Neural progenitor cell (in vitro differentiated cells): ENCODE results near the gene BRD4. TPM values are rescaled to one million over a fixed set of nuclear protein-coding genes. Genes with fewer than 3 reads are reported as not detected.

Experiments
- DNase-seq: peaks from one replicate; pipeline ENCODE4 v3.0.0-alpha.2; 2016; ENCODE audit warnings: low spot score
- H2AFZ ChIP-seq: fragments of 200-600 bp; sonication (generic); replicated peaks from 2 replicates; pipeline ENCODE4 v1.6.1; 2016; ENCODE audit warnings: antibody characterized with exemption
- H3F3A ChIP-seq: fragments of 200-600 bp; sonication (generic); 2 replicates; pipeline ENCODE4 v1.6.1; 2016; ENCODE audit warnings: antibody characterized with exemption, low read depth
- H3K27ac ChIP-seq: fragments of 200-600 bp; sonication (generic); 2 replicates; pipeline ENCODE4 v1.5.1; 2016; ENCODE audit warnings: mild to moderate bottlenecking
- H3K27me3 ChIP-seq: fragments of 200-600 bp; sonication (generic); 2 replicates; pipeline ENCODE4 v1.6.1; 2016; ENCODE audit warnings: mild to moderate bottlenecking, moderate library complexity
- H3K36me3 ChIP-seq: fragments of 200-600 bp; sonication (generic); 2 replicates; pipeline ENCODE4 v1.5.1; 2016
- H3K4me1 ChIP-seq: fragments of 200-600 bp; sonication (generic); 2 replicates; pipeline ENCODE4 v1.6.1; 2016; ENCODE audit warnings: mixed run types
- H3K4me2 ChIP-seq: fragments of 200-600 bp; sonication (generic); 2 replicates; pipeline ENCODE4 v1.6.1; 2016
- H3K4me3 ChIP-seq: fragments of 200-600 bp; sonication (generic); 2 replicates; pipeline ENCODE4 v1.5.1; 2016
- H3K79me2 ChIP-seq: fragments of 200-600 bp; sonication (generic); 2 replicates; pipeline ENCODE4 v1.6.1; 2016; ENCODE audit warnings: low read depth
- H3K9ac ChIP-seq: fragments of 200-600 bp; sonication (generic); 2 replicates; pipeline ENCODE4 v1.6.1; 2016
- H3K9me3 ChIP-seq: fragments of 200-600 bp; sonication (generic); 2 replicates; pipeline ENCODE4 v1.5.1; 2016; ENCODE audit warnings: low read depth
- H4K20me1 ChIP-seq: fragments of 200-600 bp; sonication (generic); 2 replicates; pipeline ENCODE4 v1.6.1; 2016; ENCODE audit warnings: low read depth
- H3K27ac Mint-ChIP-seq: 3 replicates; pipeline ENCODE4 v1.8.0; 2021; ENCODE audit warnings: mixed read lengths
- H3K27me3 Mint-ChIP-seq: 2 replicates; pipeline ENCODE4 v1.8.0; 2022; ENCODE audit warnings: low read depth, mild to moderate bottlenecking, inconsistent platforms, moderate library complexity, mixed read lengths; ENCODE audit not compliant: insufficient read depth
- H3K36me3 Mint-ChIP-seq: 3 replicates; pipeline ENCODE4 v1.8.0; 2021; ENCODE audit warnings: mixed read lengths
- H3K4me1 Mint-ChIP-seq: 3 replicates; pipeline ENCODE4 v1.8.0; 2021; ENCODE audit warnings: mixed read lengths
- H3K4me3 Mint-ChIP-seq: 3 replicates; pipeline ENCODE4 v1.8.0; 2021; ENCODE audit warnings: mild to moderate bottlenecking, moderate library complexity, mixed read lengths
- H3K9me3 Mint-ChIP-seq: 3 replicates; pipeline ENCODE4 v1.8.0; 2020; ENCODE audit warnings: mixed read lengths
- EZH2 ChIP-seq: fragments of 200-600 bp; sonication (generic); IDR thresholded peaks from 2 replicates; pipeline ENCODE4 v1.6.1; 2017; ENCODE audit warnings: antibody characterized with exemption, mild to moderate bottlenecking, moderate library complexity
- EZH2phosphoT487 ChIP-seq: fragments of 200-600 bp; sonication (generic); IDR thresholded peaks from 2 replicates; pipeline ENCODE4 v1.6.1; 2017; ENCODE audit warnings: antibody characterized with exemption
- total RNA-seq: library from RNA; depleted of rRNA; stranded (reverse); fragments of >200 nt; gene quantifications from 2 replicates; pipeline ENCODE4 v1.2.3, GENCODE V29; 2015; ENCODE audit warnings: low replicate concordance
- TF ChIP-seq, protein P1 (sequence below): fragments of 200-600 bp; sonication (generic); IDR thresholded peaks from 2 replicates; pipeline ENCODE4 v1.5.1; 2017; ENCODE audit warnings: antibody characterized with exemption, mild to moderate bottlenecking

BRD4 gene
- total RNA-seq, 1 donor from 2014 or later: 14.5 TPM

DNA sequence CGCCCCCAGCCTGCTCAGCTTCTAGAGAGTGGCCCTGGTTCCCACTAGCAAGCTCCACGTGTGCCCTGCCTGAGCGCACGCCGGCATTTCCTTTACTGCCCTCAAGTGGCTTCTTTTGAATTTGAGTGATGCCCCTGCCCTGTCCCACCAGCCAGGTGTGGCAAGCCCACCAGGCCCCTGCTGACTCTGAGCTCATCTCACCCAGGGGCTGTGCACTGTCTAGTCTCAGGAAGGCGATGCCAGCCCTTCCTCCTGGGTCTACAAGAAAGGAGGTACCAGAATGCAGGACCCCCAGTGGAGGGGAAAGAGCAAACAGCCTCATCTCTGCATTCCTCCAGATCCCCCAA is 82.8 kb downstream of the BRD4 start:
- DNase-seq: no peak
- Mint-ChIP-seq H3K4me1 (peaks cover 38% of the 10 kb centered on the region), H3K36me3 (peaks cover 35% of the 10 kb centered on the region), H3K4me3 (no peak overlapping the region), H3K27me3 (peaks cover 6% of the 10 kb centered on the region), H3K9me3 (no peaks in the 10 kb centered on the region), H3K27ac (no peak overlapping the region)
- TF ChIP-seq, protein P1, sequence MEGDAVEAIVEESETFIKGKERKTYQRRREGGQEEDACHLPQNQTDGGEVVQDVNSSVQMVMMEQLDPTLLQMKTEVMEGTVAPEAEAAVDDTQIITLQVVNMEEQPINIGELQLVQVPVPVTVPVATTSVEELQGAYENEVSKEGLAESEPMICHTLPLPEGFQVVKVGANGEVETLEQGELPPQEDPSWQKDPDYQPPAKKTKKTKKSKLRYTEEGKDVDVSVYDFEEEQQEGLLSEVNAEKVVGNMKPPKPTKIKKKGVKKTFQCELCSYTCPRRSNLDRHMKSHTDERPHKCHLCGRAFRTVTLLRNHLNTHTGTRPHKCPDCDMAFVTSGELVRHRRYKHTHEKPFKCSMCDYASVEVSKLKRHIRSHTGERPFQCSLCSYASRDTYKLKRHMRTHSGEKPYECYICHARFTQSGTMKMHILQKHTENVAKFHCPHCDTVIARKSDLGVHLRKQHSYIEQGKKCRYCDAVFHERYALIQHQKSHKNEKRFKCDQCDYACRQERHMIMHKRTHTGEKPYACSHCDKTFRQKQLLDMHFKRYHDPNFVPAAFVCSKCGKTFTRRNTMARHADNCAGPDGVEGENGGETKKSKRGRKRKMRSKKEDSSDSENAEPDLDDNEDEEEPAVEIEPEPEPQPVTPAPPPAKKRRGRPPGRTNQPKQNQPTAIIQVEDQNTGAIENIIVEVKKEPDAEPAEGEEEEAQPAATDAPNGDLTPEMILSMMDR: no peak
- TF ChIP-seq EZH2 (no peak), EZH2phosphoT487 (no peak)
- Histone ChIP-seq H3K27ac (no peak overlapping the region), H3K27me3 (no peaks in the 10 kb centered on the region), H3K4me1 (peaks cover 16% of the 10 kb centered on the region), H3K9ac (no peak overlapping the region), H3K36me3 (no peaks in the 10 kb centered on the region), H4K20me1 (peaks cover 84% of the 10 kb centered on the region), H3K4me3 (no peak overlapping the region), H2AFZ (no peak overlapping the region), H3K9me3 (no peaks in the 10 kb centered on the region), H3K79me2 (peaks cover 16% of the 10 kb centered on the region), H3F3A (peaks cover 24% of the 10 kb centered on the region), H3K4me2 (no peak overlapping the region)

DNA sequence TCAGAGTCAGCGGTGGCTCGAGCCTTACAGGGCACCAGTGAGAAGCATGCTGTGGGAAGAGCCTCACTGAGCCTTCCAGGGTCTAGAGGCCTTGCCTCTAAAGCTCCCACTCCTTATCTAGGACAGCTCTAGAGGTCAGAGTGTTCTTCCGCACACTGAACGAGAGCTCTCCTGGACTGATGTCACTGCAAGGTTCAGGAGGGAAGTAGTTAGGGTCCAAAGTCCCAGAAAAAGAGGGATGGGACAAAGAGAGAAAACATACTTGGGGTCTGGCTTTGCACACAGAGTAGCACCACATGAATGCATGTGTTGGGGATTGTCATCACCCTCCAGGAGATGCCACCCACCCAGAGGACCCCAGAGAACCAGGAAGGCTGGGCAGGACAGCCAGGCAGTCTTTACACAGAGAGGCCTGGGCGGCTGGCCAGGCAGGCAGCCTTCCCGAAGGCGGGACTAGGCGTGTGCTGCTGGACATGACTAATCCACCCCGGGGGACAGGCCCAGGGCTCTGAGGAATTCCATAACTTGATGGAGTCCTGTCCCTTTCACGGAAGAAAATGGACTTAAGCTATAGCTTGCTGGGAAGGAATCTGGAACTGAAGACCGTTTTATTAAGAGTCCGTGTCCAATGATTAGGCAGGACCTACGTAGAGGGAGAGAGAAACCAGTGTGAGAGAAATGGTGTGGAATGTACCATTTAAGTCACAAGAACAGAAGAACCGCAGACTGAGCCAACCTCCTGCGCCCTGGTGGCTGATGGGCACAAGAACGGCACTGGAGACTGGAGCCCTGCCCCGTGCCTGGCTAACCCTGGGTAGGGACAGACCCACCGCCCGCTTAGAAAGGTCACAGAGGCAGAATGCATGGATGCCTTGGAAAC is 83.5 kb downstream of the BRD4 start:
- H3K4me2 ChIP-seq: no peak overlapping the region
- no peak overlapping the region for H2AFZ ChIP-seq
- peaks cover 16% of the 10 kb centered on the region for H3K79me2 ChIP-seq
- no peaks in the 10 kb centered on the region for H3K36me3 ChIP-seq
- H3K9me3 Mint-ChIP-seq: no peaks in the 10 kb centered on the region
- peaks cover 8% of the 10 kb centered on the region for H3K27me3 Mint-ChIP-seq
- H3F3A ChIP-seq: peaks cover 19% of the 10 kb centered on the region
- peaks cover 30% of the 10 kb centered on the region for H3K36me3 Mint-ChIP-seq
- no peak overlapping the region for H3K4me3 Mint-ChIP-seq
- H3K4me3 ChIP-seq: no peak overlapping the region
- H3K9me3 ChIP-seq: no peaks in the 10 kb centered on the region
- no peak for TF ChIP-seq EZH2phosphoT487
- TF ChIP-seq EZH2: no peak
- peak overlapping the region; percentile 54 for H3K27ac Mint-ChIP-seq
- peaks cover 39% of the 10 kb centered on the region for H3K4me1 Mint-ChIP-seq
- no peak for DNase-seq
- no peak overlapping the region for H3K9ac ChIP-seq
- no peak overlapping the region for H3K27ac ChIP-seq
- H3K27me3 ChIP-seq: no peaks in the 10 kb centered on the region
- H4K20me1 ChIP-seq: peaks cover 78% of the 10 kb centered on the region
- peaks cover 16% of the 10 kb centered on the region for H3K4me1 ChIP-seq

DNA sequence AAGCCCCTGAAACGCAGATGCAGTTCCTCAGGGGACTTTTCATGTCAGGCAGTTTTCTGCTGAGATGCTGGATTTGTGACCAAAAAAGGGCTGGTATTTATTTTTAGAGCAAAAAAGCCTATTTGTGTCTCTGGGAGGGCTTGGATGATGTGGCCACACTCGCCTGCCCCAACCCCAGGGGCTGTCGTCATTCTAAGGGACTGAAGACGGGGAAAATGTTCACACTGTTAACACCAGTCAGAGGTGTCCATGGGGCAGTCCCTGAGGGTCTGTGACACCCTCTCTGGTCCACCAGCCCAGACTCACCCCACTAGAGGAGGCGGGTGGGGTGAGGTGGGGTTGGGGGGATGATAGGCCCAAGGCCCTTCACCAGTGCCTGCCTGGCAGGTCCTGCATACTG is 84.2 kb downstream of the BRD4 start:
- Mint-ChIP-seq H3K9me3 (no peaks in the 10 kb centered on the region), H3K27me3 (peaks cover 9% of the 10 kb centered on the region), H3K4me3 (no peak overlapping the region), H3K4me1 (peaks cover 38% of the 10 kb centered on the region), H3K27ac (peak overlapping the region; percentile 54), H3K36me3 (peaks cover 32% of the 10 kb centered on the region)
- no peak for DNase-seq
- no peaks in the 10 kb centered on the region for H3K36me3 ChIP-seq
- H3K4me3 ChIP-seq: no peak overlapping the region
- H3K4me2 ChIP-seq: no peak overlapping the region
- peaks cover 17% of the 10 kb centered on the region for H3F3A ChIP-seq
- peaks cover 16% of the 10 kb centered on the region for H3K79me2 ChIP-seq
- peaks cover 16% of the 10 kb centered on the region for H3K4me1 ChIP-seq
- no peaks in the 10 kb centered on the region for H3K9me3 ChIP-seq
- peaks cover 70% of the 10 kb centered on the region for H4K20me1 ChIP-seq
- no peaks in the 10 kb centered on the region for H3K27me3 ChIP-seq
- H3K9ac ChIP-seq: peak overlapping the region; percentile 42
- H3K27ac ChIP-seq: no peak overlapping the region
- no peak overlapping the region for H2AFZ ChIP-seq
- TF ChIP-seq EZH2phosphoT487: no peak
- TF ChIP-seq, protein P1: no peak
